GM23338 (cell line): ENCODE data around the gene SI. TPM values are rescaled to one million over a fixed set of nuclear protein-coding genes. Genes with fewer than 3 reads are reported as not detected.

Experiments
- ATAC-seq: fragments of 200-7000 bp; cut with Tn5 transposase; 3 replicates; pipeline ENCODE4 v1.9.1; 2020
- DNase-seq: peaks from one replicate; pipeline ENCODE4 v3.0.0-alpha.2; 2015; ENCODE audit warnings: low spot score
- H2AFZ ChIP-seq: fragments of 200-600 bp; sonication (generic); 2 replicates; pipeline ENCODE4 v1.8.0; 2016; ENCODE audit warnings: antibody characterized with exemption, mild to moderate bottlenecking, moderate library complexity
- H3F3A ChIP-seq: fragments of 200-600 bp; sonication (generic); replicated peaks from 2 replicates; pipeline ENCODE4 v1.8.0; 2017; ENCODE audit warnings: antibody characterized with exemption, mixed run types, low read depth
- H3K27ac ChIP-seq: fragments of 200-600 bp; sonication (generic); 2 replicates; pipeline ENCODE4 v1.6.1; 2016; ENCODE audit warnings: low read depth
- H3K27me3 ChIP-seq: fragments of 200-600 bp; sonication (generic); 2 replicates; pipeline ENCODE4 v1.8.0; 2016; ENCODE audit warnings: mild to moderate bottlenecking, mixed run types, moderate library complexity; ENCODE audit not compliant: insufficient read depth
- H3K36me3 ChIP-seq: fragments of 200-600 bp; sonication (generic); 2 replicates; pipeline ENCODE4 v1.8.0; 2016; ENCODE audit warnings: mild to moderate bottlenecking; ENCODE audit not compliant: insufficient read depth
- H3K4me1 ChIP-seq: fragments of 200-600 bp; sonication (generic); 2 replicates; pipeline ENCODE4 v1.8.0; 2016; ENCODE audit warnings: mild to moderate bottlenecking, moderate library complexity; ENCODE audit not compliant: insufficient read depth
- H3K4me2 ChIP-seq: fragments of 200-600 bp; sonication (generic); 2 replicates; pipeline ENCODE4 v1.7.1; 2017; ENCODE audit warnings: mixed run types
- H3K4me3 ChIP-seq: fragments of 200-600 bp; sonication (generic); 2 replicates; pipeline ENCODE4 v1.6.1; 2016; ENCODE audit warnings: mixed run types
- H3K79me2 ChIP-seq: fragments of 200-600 bp; sonication (generic); replicated peaks from 2 replicates; pipeline ENCODE4 v1.8.0; 2017; ENCODE audit warnings: mild to moderate bottlenecking; ENCODE audit not compliant: insufficient read depth
- H3K9me2 ChIP-seq: fragments of 200-600 bp; sonication (generic); 2 replicates; pipeline ENCODE4 v1.8.0; 2017; ENCODE audit not compliant: insufficient read depth
- H4K20me1 ChIP-seq: fragments of 200-600 bp; sonication (generic); replicated peaks from 2 replicates; pipeline ENCODE4 v1.8.0; 2017; ENCODE audit warnings: mild to moderate bottlenecking; ENCODE audit not compliant: insufficient read depth
- H3K27ac Mint-ChIP-seq: 2 replicates; pipeline ENCODE4 v1.8.0; 2020; ENCODE audit warnings: inconsistent platforms, mild to moderate bottlenecking, moderate library complexity, mixed read lengths
- H3K27me3 Mint-ChIP-seq: 3 replicates; pipeline ENCODE4 v1.8.0; 2022; ENCODE audit warnings: low read depth, mild to moderate bottlenecking, moderate library complexity, mixed read lengths, inconsistent platforms; ENCODE audit not compliant: insufficient read depth, poor library complexity
- H3K36me3 Mint-ChIP-seq: 3 replicates; pipeline ENCODE4 v1.8.0; 2021; ENCODE audit warnings: low read depth, mild to moderate bottlenecking, inconsistent platforms, moderate library complexity, mixed read lengths
- H3K4me1 Mint-ChIP-seq: 3 replicates; pipeline ENCODE4 v1.8.0; 2020; ENCODE audit warnings: mild to moderate bottlenecking, inconsistent platforms, mixed read lengths
- H3K4me3 Mint-ChIP-seq: 3 replicates; pipeline ENCODE4 v1.8.0; 2021; ENCODE audit warnings: moderate library complexity, mild to moderate bottlenecking, inconsistent platforms, mixed read lengths
- H3K9me3 Mint-ChIP-seq: 3 replicates; pipeline ENCODE4 v1.8.0; 2020; ENCODE audit warnings: moderate library complexity, mild to moderate bottlenecking, inconsistent platforms, mixed read lengths
- CREB1 ChIP-seq: fragments of 250-450 bp; sonication (Bioruptor Pico); IDR thresholded peaks from 2 replicates; pipeline ENCODE4 v1.5.0; 2020; ENCODE audit warnings: low read depth, mild to moderate bottlenecking, moderate library complexity
- CTCF ChIP-seq, 2 experiments: fragments of 200-600 bp in 1 of 2; sonication (generic) in 1 of 2; conservative IDR thresholded peaks; 2 replicates each; pipeline versions ENCODE4 v1.5.1 to v1.6.1; 2016 to 2017; ENCODE audit warnings: antibody characterized with exemption in 2 of 2, low read depth in 2 of 2, mild to moderate bottlenecking in 2 of 2, moderate library complexity in 1 of 2
- EZH2 ChIP-seq: fragments of 200-600 bp; sonication (generic); IDR thresholded peaks from one replicate; pipeline ENCODE4 v1.8.0; 2017; ENCODE audit warnings: antibody characterized with exemption, mild to moderate bottlenecking, low read depth; ENCODE audit not compliant: unreplicated experiment
- POLR2AphosphoS5 ChIP-seq: IDR thresholded peaks from 2 replicates; pipeline ENCODE4 v1.6.1; 2016; ENCODE audit warnings: antibody characterized with exemption, low read depth
- STAT1 ChIP-seq: IDR thresholded peaks from one replicate; pipeline ENCODE4 v1.6.1; 2016; ENCODE audit warnings: antibody characterized with exemption; ENCODE audit not compliant: unreplicated experiment
- ZNF331 ChIP-seq: fragments of 250-450 bp; sonication (Bioruptor Pico); IDR thresholded peaks from 2 replicates; pipeline ENCODE4 v1.5.0; 2020; ENCODE audit warnings: low read depth, mild to moderate bottlenecking, moderate library complexity
- polyA plus RNA-seq: library from polyadenylated mRNA; unstranded; fragments of >200 nt; fragmentation: Nextera tagmentation; extraction: Ambion mirVana; gene quantifications from 2 replicates; pipeline ENCODE4 v1.2.1, GENCODE V29; 2016
- small RNA-seq: library from RNA; depleted of rRNA; stranded (forward); fragments of <200 nt; gene quantifications from one replicate; pipeline ENCODE3, GENCODE V24; 2014; ENCODE audit warnings: low replicate concordance
- total RNA-seq: library from RNA; depleted of rRNA; stranded (reverse); fragments of >200 nt; shearing (Covaris generic); gene quantifications from 2 replicates; pipeline ENCODE4 v1.2.3, GENCODE V29; 2014; rRNA removed

Gene SI
- total and polyA plus RNA-seq, 2 experiments from 2014 or later = not detected

- Mint-ChIP-seq H3K27me3 (no peaks in the 10 kb centered on the region), H3K4me1 (peaks cover 9% of the 10 kb centered on the region; the same call in 2 of the 3 replicates), H3K36me3 (peaks cover 11% of the 10 kb centered on the region; the same call in 2 of the 3 replicates), H3K9me3 (peaks cover 12% of the 10 kb centered on the region), H3K4me3 (no peak overlapping the region), H3K27ac (peak overlapping the region; percentile 57)
- Histone ChIP-seq H3K9me2 (no peaks in the 10 kb centered on the region; the same call in 1 of the 2 replicates), H3F3A (no peaks in the 10 kb centered on the region), H3K4me2 (no peak overlapping the region), H4K20me1 (no peaks in the 10 kb centered on the region), H3K27ac (no peak overlapping the region), H2AFZ (no peak overlapping the region), H3K36me3 (no peaks in the 10 kb centered on the region), H3K4me3 (no peak overlapping the region), H3K4me1 (no peaks in the 10 kb centered on the region), H3K79me2 (no peaks in the 10 kb centered on the region), H3K27me3 (no peaks in the 10 kb centered on the region)
- ATAC-seq = no peak
- TF ChIP-seq POLR2AphosphoS5 (no peak), STAT1 (no peak)
- no peak for DNase-seq
These were observed 137.6 kb downstream of the SI start for GRCh38 chr3:164940745-164941144.

GRCh38 chr3:164929642-164930041 lies 148.7 kb downstream of the SI start:
- Mint-ChIP-seq H3K4me3 (no peak overlapping the region), H3K27me3 (no peaks in the 10 kb centered on the region), H3K9me3 (no peaks in the 10 kb centered on the region), H3K4me1 (no peaks in the 10 kb centered on the region), H3K36me3 (no peaks in the 10 kb centered on the region), H3K27ac (no peak overlapping the region)
- Histone ChIP-seq H3K9me2 (no peaks in the 10 kb centered on the region), H3K4me2 (no peak overlapping the region), H3K4me3 (no peak overlapping the region), H3K36me3 (no peaks in the 10 kb centered on the region), H2AFZ (no peak overlapping the region), H3K4me1 (peaks cover 4% of the 10 kb centered on the region; the same call in 1 of the 2 replicates), H4K20me1 (no peaks in the 10 kb centered on the region), H3K27me3 (no peaks in the 10 kb centered on the region), H3K27ac (no peak overlapping the region), H3K79me2 (no peaks in the 10 kb centered on the region), H3F3A (no peaks in the 10 kb centered on the region)
- ATAC-seq = no peak
- DNase-seq = no peak
- no peak for TF ChIP-seq ZNF331 (CRISPR knock-in tag)
- no peak for TF ChIP-seq CREB1
- no peak for TF ChIP-seq POLR2AphosphoS5
- no peak for TF ChIP-seq CTCF (conservative IDR thresholded peaks at IDR 0.05; ENCODE audit: low read depth in 2 of 2)
- TF ChIP-seq EZH2 = no peak

Small RNAs within 50 kb of the gene (small RNA-seq; reads per million reads assigned to genes)
- gene RF00019 = not detected

Other genes with a start within 250 kb of the SI start
- gene SLITRK3, start 117.9 kb upstream of the SI start, total RNA-seq = 1.7 and 3.2 TPM in 2 replicates
- gene SLITRK3, start 117.9 kb upstream of the SI start, polyA plus RNA-seq = 0.90 and 1.2 TPM in 2 replicates